SK-N-SH (cell line): ENCODE results near the gene SV2C. TPM values are rescaled to one million over a fixed set of nuclear protein-coding genes. Genes with fewer than 3 reads are reported as not detected.

Experiments
- CTCF ChIA-PET: fragments of 300-600, 350-600 bp; formaldehyde crosslinking; extraction: SDS; loops from one replicate; lab custom pipeline; 2021; lab: Yijun Ruan, JAX
- POLR2A ChIA-PET: fragments of 350-600 bp; sonication (Branson Sonifier 250); formaldehyde crosslinking; extraction: SDS; loops from one replicate; lab custom pipeline; 2020; ENCODE audit warnings: antibody characterized with exemption, inconsistent platforms; lab: Yijun Ruan, JAX
- DNase-seq: peaks from one replicate; pipeline ENCODE4 v3.0.0; 2012
- H2AFZ ChIP-seq: fragments of 200-600 bp; sonication (generic); 2 replicates; pipeline ENCODE4 v1.8.1; 2016; ENCODE audit warnings: antibody characterized with exemption, mild to moderate bottlenecking, low read depth
- H3F3A ChIP-seq: fragments of 200-600 bp; sonication (generic); replicated peaks from 2 replicates; pipeline ENCODE3; 2016; ENCODE audit warnings: antibody characterized with exemption, mild to moderate bottlenecking; ENCODE audit not compliant: insufficient read depth
- H3K27ac ChIP-seq, 2 experiments: fragments of 200-500 bp in 1 of 2; fragments of 200-600 bp in 1 of 2; sonication (Bioruptor generic) in 1 of 2; sonication (generic), shearing (Covaris generic) in 1 of 2; 2 replicates each; pipeline versions ENCODE4 v1.5.1 to v1.6.1; 2014 to 2016; ENCODE audit warnings: low read depth in 2 of 2, inconsistent platforms in 1 of 2, low read length in 1 of 2, mild to moderate bottlenecking in 1 of 2, mixed read lengths in 1 of 2
- H3K27me3 ChIP-seq: fragments of 200-600 bp; sonication (generic), shearing (Covaris generic); 2 replicates; pipeline ENCODE4 v1.6.1; 2016; ENCODE audit warnings: mixed run types; ENCODE audit not compliant: insufficient read depth
- H3K36me3 ChIP-seq, 2 experiments: fragments of 200-500 bp in 1 of 2; fragments of 200-600 bp in 1 of 2; sonication (Bioruptor generic) in 1 of 2; sonication (generic) in 1 of 2; replicated peaks in 1 of 2; 2 replicates each; pipeline versions ENCODE3 to v1.5.1; 2014 to 2016; ENCODE audit warnings: low read length in 1 of 2, mild to moderate bottlenecking in 1 of 2; ENCODE audit not compliant: insufficient read depth in 2 of 2, control insufficient read depth in 1 of 2
- H3K4me1 ChIP-seq, 2 experiments: fragments of 200-500 bp in 1 of 2; fragments of 200-600 bp in 1 of 2; sonication (Bioruptor generic) in 1 of 2; sonication (generic), shearing (Covaris generic) in 1 of 2; 2 replicates each; pipeline versions ENCODE4 v1.5.1 to v1.6.1; 2014 to 2016; ENCODE audit warnings: low read depth in 1 of 2, low read length in 1 of 2, mixed run types in 1 of 2; ENCODE audit not compliant: insufficient read depth in 2 of 2, control insufficient read depth in 1 of 2
- H3K4me2 ChIP-seq: fragments of 200-600 bp; sonication (generic), shearing (Covaris generic); 2 replicates; pipeline ENCODE4 v1.6.1; 2017; ENCODE audit warnings: mixed run types
- H3K4me3 ChIP-seq, 2 experiments: fragments of 200-500 bp in 1 of 2; fragments of 200-600 bp in 1 of 2; sonication (Bioruptor generic) in 1 of 2; sonication (generic), shearing (Covaris generic) in 1 of 2; 2 replicates each; pipeline versions ENCODE4 v1.5.1 to v1.8.1; 2014 to 2016; ENCODE audit warnings: low read depth in 2 of 2, inconsistent platforms in 1 of 2, low read length in 1 of 2, mild to moderate bottlenecking in 1 of 2, mixed read lengths in 1 of 2, moderate library complexity in 1 of 2
- H3K79me2 ChIP-seq: fragments of 200-600 bp; sonication (generic); 2 replicates; pipeline ENCODE4 v1.8.1; 2017; ENCODE audit warnings: mild to moderate bottlenecking; ENCODE audit not compliant: insufficient read depth
- H3K9ac ChIP-seq: fragments of 200-600 bp; sonication (generic); 2 replicates; pipeline ENCODE4 v1.6.1; 2017; ENCODE audit warnings: mixed run types
- H3K9me2 ChIP-seq: fragments of 200-600 bp; sonication (generic); 2 replicates; pipeline ENCODE4 v1.6.1; 2017; ENCODE audit warnings: mixed run types
- H3K9me3 ChIP-seq: fragments of 200-600 bp; sonication (generic); 2 replicates; pipeline ENCODE4 v1.6.1; 2017; ENCODE audit warnings: mixed run types, mild to moderate bottlenecking, moderate library complexity
- H4K20me1 ChIP-seq: fragments of 200-600 bp; sonication (generic); 2 replicates; pipeline ENCODE4 v1.6.1; 2017; ENCODE audit warnings: mild to moderate bottlenecking, mixed run types; ENCODE audit not compliant: insufficient read depth
- EP300 ChIP-seq, 2 experiments: IDR thresholded peaks; 2 replicates each; pipeline versions ENCODE4 v1.4.0 to v1.6.1; 2012; ENCODE audit warnings: borderline replicate concordance in 1 of 2, low read depth in 1 of 2, low read length in 1 of 2
- FOSL2 ChIP-seq: IDR thresholded peaks from 2 replicates; pipeline ENCODE4 v1.4.0; 2012; ENCODE audit warnings: low read depth, mild to moderate bottlenecking, moderate library complexity, borderline replicate concordance
- FOXM1 ChIP-seq: IDR thresholded peaks from 2 replicates; pipeline ENCODE4 v1.4.0; 2012; ENCODE audit warnings: low read depth, mild to moderate bottlenecking
- GABPA ChIP-seq: IDR thresholded peaks from 2 replicates; pipeline ENCODE4 v1.4.0; 2012; ENCODE audit warnings: low read depth, mild to moderate bottlenecking
- JUND ChIP-seq: IDR thresholded peaks from 2 replicates; pipeline ENCODE4 v1.4.0; 2012
- MEF2A ChIP-seq: IDR thresholded peaks from 2 replicates; pipeline ENCODE4 v1.4.0; 2012; ENCODE audit warnings: low read depth, borderline replicate concordance
- MXI1 ChIP-seq: IDR thresholded peaks from 2 replicates; pipeline ENCODE4 v1.6.1; 2012; ENCODE audit warnings: mild to moderate bottlenecking, low read depth, low read length, improper control_type of control experiment
- NFIC ChIP-seq: IDR thresholded peaks from 2 replicates; pipeline ENCODE4 v1.4.0; 2012; ENCODE audit warnings: borderline replicate concordance
- NRF1 ChIP-seq: IDR thresholded peaks from 2 replicates; pipeline ENCODE4 v1.6.1; 2012; ENCODE audit warnings: low read depth, mild to moderate bottlenecking, low read length
- POLR2AphosphoS5 ChIP-seq: IDR thresholded peaks from 2 replicates; pipeline ENCODE4 v1.6.1; 2012; ENCODE audit warnings: low read depth, low read length
- RAD21 ChIP-seq: IDR thresholded peaks from 2 replicates; pipeline ENCODE4 v1.6.1; 2012; ENCODE audit warnings: mild to moderate bottlenecking, low read length
- RXRA ChIP-seq: IDR thresholded peaks from 2 replicates; pipeline ENCODE4 v1.4.0; 2012; ENCODE audit warnings: low read depth, mild to moderate bottlenecking, borderline replicate concordance
- SIN3A ChIP-seq: IDR thresholded peaks from 2 replicates; pipeline ENCODE4 v1.6.1; 2012; ENCODE audit warnings: low read depth, mild to moderate bottlenecking, low read length, moderate library complexity, borderline replicate concordance
- SMC3 ChIP-seq: IDR thresholded peaks from 2 replicates; pipeline ENCODE4 v1.6.1; 2012; ENCODE audit warnings: low read depth, low read length, improper control_type of control experiment
- TAF1 ChIP-seq: IDR thresholded peaks from 2 replicates; pipeline ENCODE4 v1.6.1; 2012; ENCODE audit warnings: low read depth, mild to moderate bottlenecking, low read length, moderate library complexity, borderline replicate concordance
- WGBS: methylation state at CpG from one replicate; pipeline ENCODE4 v1.1.6; 2017; ENCODE audit warnings: low lambda C conversion rate; 5-methylcytosine and 5-hydroxymethylcytosine counted together
- polyA plus RNA-seq, 3 experiments: library from polyadenylated mRNA; depleted of rRNA; stranded (reverse); fragments of >200 nt; gene quantifications; 2 replicates each; pipeline ENCODE4 v1.2.3, GENCODE V29; 2012
- TF ChIP-seq, protein P1 (sequence below): IDR thresholded peaks from 2 replicates; pipeline ENCODE4; 2012
- TF ChIP-seq, protein P2 (sequence below): IDR thresholded peaks from 2 replicates; pipeline ENCODE4 v1.4.0; 2012; ENCODE audit warnings: low read depth
- TF ChIP-seq, protein P3 (sequence below): fragments of 150-350 bp; IDR thresholded peaks from 2 replicates; pipeline ENCODE4 v1.6.1; 2017; ENCODE audit warnings: antibody characterized with exemption, low read length, low read depth, borderline replicate concordance
- TF ChIP-seq, protein P4 (sequence below): fragments of 200-600 bp; sonication (generic); IDR thresholded peaks from 2 replicates; pipeline ENCODE4 v1.6.1; 2017; ENCODE audit warnings: antibody characterized with exemption, mild to moderate bottlenecking, moderate library complexity

SV2C gene
- polyA plus RNA-seq, 1 of the 3 experiments (the other 2 are of a cell fraction) = 0.05 TPM

DNA sequence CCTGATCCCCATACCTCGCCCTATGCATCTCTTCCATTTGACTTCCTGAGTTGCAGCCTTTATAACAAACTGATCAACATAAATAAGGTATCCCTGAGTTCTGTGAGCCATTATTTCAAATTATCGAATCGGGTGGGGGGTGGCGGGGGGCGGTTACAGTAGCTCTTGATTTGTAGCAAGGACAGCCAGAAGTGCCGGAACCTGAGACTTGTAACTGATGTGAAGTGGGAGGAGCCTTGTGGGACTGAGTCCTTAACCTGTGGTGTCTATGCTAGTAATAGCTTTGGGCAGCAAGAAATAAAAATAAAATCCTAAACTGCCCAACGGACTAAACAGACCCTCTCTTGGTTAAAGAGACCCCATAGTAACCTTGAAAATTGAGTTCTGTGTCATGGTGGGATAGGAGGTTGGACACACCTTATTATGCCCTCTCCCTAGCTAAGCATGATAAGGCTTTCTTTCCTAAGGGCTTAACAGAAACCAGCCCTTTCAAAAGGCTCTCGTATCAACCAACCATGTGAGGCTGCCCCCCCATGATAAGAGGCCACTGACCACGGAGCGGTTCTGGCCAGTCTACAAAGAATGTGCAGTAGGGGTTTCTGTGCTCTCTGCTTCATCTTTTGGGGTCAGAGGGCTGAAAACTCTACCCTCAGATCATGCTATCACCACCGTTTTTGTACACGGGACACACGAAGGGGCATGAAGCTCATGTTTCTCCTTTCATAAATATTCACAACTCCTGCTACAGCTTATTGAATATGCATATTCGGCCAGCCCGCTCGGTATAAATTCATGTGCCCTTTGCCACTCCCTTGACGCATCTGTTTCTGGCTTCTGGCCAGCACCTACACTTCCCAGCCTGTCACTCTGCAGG lies 280.4 kb downstream of the SV2C start:
- no peaks in the 10 kb centered on the region for H3K9me3 ChIP-seq
- CTCF ChIA-PET = no interaction called here
- no peak for DNase-seq
- H4K20me1 ChIP-seq = no peaks in the 10 kb centered on the region
- no peaks in the 10 kb centered on the region for H3K9me2 ChIP-seq
- H3F3A ChIP-seq = no peaks in the 10 kb centered on the region
- POLR2A ChIA-PET = no interaction called here
- no peaks in the 10 kb centered on the region; a peak in 1 of 4 replicates for H3K4me1 ChIP-seq
- H3K79me2 ChIP-seq = no peaks in the 10 kb centered on the region
- 71% methylated on average over 16 of the region's 17 CpGs for WGBS
- H3K36me3 ChIP-seq = no peaks in the 10 kb centered on the region
- H3K27ac ChIP-seq = no peak overlapping the region
- 0 out of 2 replicates have a peak, but pooled peaks cover 3% of the 10 kb centered on the region for H3K27me3 ChIP-seq
- no peak overlapping the region for H2AFZ ChIP-seq
- no peak overlapping the region for H3K4me2 ChIP-seq
- TF ChIP-seq POLR2AphosphoS5 (no peak), FOSL2 (no peak), TAF1 (no peak), FOXM1 (no peak), RAD21 (no peak), MXI1 (no peak), MEF2A (no peak), EP300 (IDR thresholded peaks at IDR 0.05; ENCODE audit: borderline replicate concordance in 1 of 2, low read depth in 1 of 2, low read length in 1 of 2) (no peak), SIN3A (no peak), GABPA (no peak), NFIC (no peak), JUND (no peak), SMC3 (no peak), RXRA (no peak), NRF1 (no peak)
- TF ChIP-seq, protein P1, sequence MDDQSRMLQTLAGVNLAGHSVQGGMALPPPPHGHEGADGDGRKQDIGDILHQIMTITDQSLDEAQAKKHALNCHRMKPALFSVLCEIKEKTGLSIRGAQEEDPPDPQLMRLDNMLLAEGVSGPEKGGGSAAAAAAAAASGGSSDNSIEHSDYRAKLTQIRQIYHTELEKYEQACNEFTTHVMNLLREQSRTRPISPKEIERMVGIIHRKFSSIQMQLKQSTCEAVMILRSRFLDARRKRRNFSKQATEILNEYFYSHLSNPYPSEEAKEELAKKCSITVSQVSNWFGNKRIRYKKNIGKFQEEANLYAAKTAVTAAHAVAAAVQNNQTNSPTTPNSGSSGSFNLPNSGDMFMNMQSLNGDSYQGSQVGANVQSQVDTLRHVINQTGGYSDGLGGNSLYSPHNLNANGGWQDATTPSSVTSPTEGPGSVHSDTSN = no peak
- TF ChIP-seq, protein P2, sequence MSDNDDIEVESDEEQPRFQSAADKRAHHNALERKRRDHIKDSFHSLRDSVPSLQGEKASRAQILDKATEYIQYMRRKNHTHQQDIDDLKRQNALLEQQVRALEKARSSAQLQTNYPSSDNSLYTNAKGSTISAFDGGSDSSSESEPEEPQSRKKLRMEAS = no peak
- TF ChIP-seq, protein P3, sequence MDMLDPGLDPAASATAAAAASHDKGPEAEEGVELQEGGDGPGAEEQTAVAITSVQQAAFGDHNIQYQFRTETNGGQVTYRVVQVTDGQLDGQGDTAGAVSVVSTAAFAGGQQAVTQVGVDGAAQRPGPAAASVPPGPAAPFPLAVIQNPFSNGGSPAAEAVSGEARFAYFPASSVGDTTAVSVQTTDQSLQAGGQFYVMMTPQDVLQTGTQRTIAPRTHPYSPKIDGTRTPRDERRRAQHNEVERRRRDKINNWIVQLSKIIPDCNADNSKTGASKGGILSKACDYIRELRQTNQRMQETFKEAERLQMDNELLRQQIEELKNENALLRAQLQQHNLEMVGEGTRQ = no peak
- TF ChIP-seq, protein P4, sequence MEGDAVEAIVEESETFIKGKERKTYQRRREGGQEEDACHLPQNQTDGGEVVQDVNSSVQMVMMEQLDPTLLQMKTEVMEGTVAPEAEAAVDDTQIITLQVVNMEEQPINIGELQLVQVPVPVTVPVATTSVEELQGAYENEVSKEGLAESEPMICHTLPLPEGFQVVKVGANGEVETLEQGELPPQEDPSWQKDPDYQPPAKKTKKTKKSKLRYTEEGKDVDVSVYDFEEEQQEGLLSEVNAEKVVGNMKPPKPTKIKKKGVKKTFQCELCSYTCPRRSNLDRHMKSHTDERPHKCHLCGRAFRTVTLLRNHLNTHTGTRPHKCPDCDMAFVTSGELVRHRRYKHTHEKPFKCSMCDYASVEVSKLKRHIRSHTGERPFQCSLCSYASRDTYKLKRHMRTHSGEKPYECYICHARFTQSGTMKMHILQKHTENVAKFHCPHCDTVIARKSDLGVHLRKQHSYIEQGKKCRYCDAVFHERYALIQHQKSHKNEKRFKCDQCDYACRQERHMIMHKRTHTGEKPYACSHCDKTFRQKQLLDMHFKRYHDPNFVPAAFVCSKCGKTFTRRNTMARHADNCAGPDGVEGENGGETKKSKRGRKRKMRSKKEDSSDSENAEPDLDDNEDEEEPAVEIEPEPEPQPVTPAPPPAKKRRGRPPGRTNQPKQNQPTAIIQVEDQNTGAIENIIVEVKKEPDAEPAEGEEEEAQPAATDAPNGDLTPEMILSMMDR = no peak
- H3K4me3 ChIP-seq = no peak overlapping the region
- no peak overlapping the region for H3K9ac ChIP-seq
